ENCODE results near the gene PIGZ. TPM values are rescaled to one million over a fixed set of nuclear protein-coding genes. Genes with fewer than 3 reads are reported as not detected.

The PIGZ gene
- total and polyA plus RNA-seq, 2 experiments from 2014 or later: 18.0 to 32.6 TPM

- Histone ChIP-seq H3K9me3 (ENCODE audit: low read depth) (no peaks in the 10 kb centered on the region), H3K4me3 (peak overlapping the region; percentile 82), H3K9me2 (replicated peaks; ENCODE audit: insufficient read depth) (no peaks in the 10 kb centered on the region), H3K27me3 (no peaks in the 10 kb centered on the region), H3K79me2 (no peaks in the 10 kb centered on the region), H4K20me1 (ENCODE audit: insufficient read depth, poor library complexity, severe bottlenecking) (no peaks in the 10 kb centered on the region), H3K36me3 (replicated peaks; ENCODE audit: insufficient read depth, low read depth) (no peaks in the 10 kb centered on the region), H3K4me1 (ENCODE audit: insufficient read depth) (peaks cover 13% of the 10 kb centered on the region), H3K4me2 (peak overlapping the region; percentile 99), H3K27ac (peak overlapping the region; percentile 91), H2AFZ (peak overlapping the region; percentile 88)
- DNase-seq (ENCODE audit: low spot score): peak; percentile 95
- TF ChIP-seq EZH2phosphoT487 (IDR thresholded peaks at IDR 0.05; ENCODE audit: low read depth, severe bottlenecking, unreplicated experiment): no peak
- TF ChIP-seq, protein P1, sequence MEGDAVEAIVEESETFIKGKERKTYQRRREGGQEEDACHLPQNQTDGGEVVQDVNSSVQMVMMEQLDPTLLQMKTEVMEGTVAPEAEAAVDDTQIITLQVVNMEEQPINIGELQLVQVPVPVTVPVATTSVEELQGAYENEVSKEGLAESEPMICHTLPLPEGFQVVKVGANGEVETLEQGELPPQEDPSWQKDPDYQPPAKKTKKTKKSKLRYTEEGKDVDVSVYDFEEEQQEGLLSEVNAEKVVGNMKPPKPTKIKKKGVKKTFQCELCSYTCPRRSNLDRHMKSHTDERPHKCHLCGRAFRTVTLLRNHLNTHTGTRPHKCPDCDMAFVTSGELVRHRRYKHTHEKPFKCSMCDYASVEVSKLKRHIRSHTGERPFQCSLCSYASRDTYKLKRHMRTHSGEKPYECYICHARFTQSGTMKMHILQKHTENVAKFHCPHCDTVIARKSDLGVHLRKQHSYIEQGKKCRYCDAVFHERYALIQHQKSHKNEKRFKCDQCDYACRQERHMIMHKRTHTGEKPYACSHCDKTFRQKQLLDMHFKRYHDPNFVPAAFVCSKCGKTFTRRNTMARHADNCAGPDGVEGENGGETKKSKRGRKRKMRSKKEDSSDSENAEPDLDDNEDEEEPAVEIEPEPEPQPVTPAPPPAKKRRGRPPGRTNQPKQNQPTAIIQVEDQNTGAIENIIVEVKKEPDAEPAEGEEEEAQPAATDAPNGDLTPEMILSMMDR (IDR thresholded peaks at IDR 0.05; ENCODE audit: poor library complexity): peak; percentile 60
- WGBS (ENCODE audit: low lambda C conversion rate, missing lambda C conversion rate): 1% methylated on average over 14 of the region's 113 CpGs
These were observed 34.2 kb upstream of the PIGZ start for GRCh38 chr3:197002701-197003454.

DNA sequence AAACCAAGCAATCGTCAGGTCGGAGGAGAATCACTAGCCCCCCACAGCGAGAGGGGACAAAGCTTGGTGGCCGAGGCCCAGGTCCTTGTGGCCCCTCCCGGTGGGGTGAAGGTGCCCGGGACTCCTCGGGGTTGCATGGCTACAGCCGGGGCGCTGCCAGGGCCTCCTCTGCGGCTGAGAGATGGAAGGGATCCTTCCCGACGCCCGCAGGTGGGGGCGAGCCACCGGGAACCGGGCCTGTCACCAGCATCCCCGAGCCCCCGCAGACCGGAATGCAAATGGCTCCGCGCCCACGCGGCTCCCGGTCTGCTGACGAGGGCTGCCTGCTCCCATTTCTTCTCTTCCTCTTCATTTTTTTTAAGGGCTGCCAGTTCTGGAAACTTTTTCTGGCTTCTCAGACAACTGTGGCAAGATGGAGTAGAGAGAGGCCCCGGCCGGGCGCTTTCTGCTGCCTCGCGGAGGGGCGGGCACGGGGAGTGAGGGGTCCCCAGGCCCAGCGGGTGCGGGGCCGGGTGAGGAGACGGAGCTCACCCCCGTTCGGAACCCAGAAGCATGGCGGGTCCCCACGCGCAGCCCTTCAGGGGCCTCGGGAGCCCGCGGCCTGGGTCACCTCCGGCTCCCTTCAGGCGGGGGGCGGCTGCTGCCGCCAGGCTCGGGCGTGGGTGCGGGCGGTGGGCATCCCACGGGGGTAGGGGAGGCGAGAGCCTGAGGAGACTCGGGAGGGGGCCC lies 33.5 kb upstream of the PIGZ start:
- TF ChIP-seq EZH2 (IDR thresholded peaks at IDR 0.05; ENCODE audit: borderline replicate concordance) (no peak), EZH2phosphoT487 (IDR thresholded peaks at IDR 0.05; ENCODE audit: low read depth, severe bottlenecking, unreplicated experiment) (no peak)
- TF ChIP-seq, protein P1 (IDR thresholded peaks at IDR 0.05; ENCODE audit: poor library complexity): no peak
- no peak overlapping the region for H3K4me3 ChIP-seq
- H3K79me2 ChIP-seq: no peaks in the 10 kb centered on the region
- H3K27ac ChIP-seq: peak overlapping the region; percentile 81
- peak overlapping the region; percentile 83 for H2AFZ ChIP-seq
- peak overlapping the region; percentile 99 for H3K4me2 ChIP-seq
- H3K9me3 ChIP-seq (ENCODE audit: low read depth): no peaks in the 10 kb centered on the region
- 80% methylated on average over 37 of the region's 55 CpGs for WGBS (ENCODE audit: low lambda C conversion rate, missing lambda C conversion rate)
- no peaks in the 10 kb centered on the region for H4K20me1 ChIP-seq (ENCODE audit: insufficient read depth, poor library complexity, severe bottlenecking)
- DNase-seq (ENCODE audit: low spot score): no peak
- H3K36me3 ChIP-seq (replicated peaks; ENCODE audit: insufficient read depth, low read depth): no peaks in the 10 kb centered on the region
- H3K4me1 ChIP-seq (ENCODE audit: insufficient read depth): peaks cover 13% of the 10 kb centered on the region
- H3K9me2 ChIP-seq (replicated peaks; ENCODE audit: insufficient read depth): no peaks in the 10 kb centered on the region
- H3K27me3 ChIP-seq: no peaks in the 10 kb centered on the region

- Histone ChIP-seq H4K20me1 (ENCODE audit: insufficient read depth, poor library complexity, severe bottlenecking) (no peaks in the 10 kb centered on the region), H3K9me3 (ENCODE audit: low read depth) (no peaks in the 10 kb centered on the region), H3K4me2 (no peak overlapping the region), H3K27ac (no peak overlapping the region), H3K36me3 (replicated peaks; ENCODE audit: insufficient read depth, low read depth) (no peaks in the 10 kb centered on the region), H3K4me1 (ENCODE audit: insufficient read depth) (peaks cover 13% of the 10 kb centered on the region), H3K9me2 (replicated peaks; ENCODE audit: insufficient read depth) (no peaks in the 10 kb centered on the region), H2AFZ (no peak overlapping the region), H3K4me3 (no peak overlapping the region), H3K79me2 (no peaks in the 10 kb centered on the region), H3K27me3 (no peaks in the 10 kb centered on the region)
- DNase-seq (ENCODE audit: low spot score): no peak
- 96% methylated on average over 20 of the region's 20 CpGs for whole genome bisulfite sequencing (ENCODE audit: low lambda C conversion rate, missing lambda C conversion rate)
- TF ChIP-seq EZH2 (IDR thresholded peaks at IDR 0.05; ENCODE audit: borderline replicate concordance) (no peak), EZH2phosphoT487 (IDR thresholded peaks at IDR 0.05; ENCODE audit: low read depth, severe bottlenecking, unreplicated experiment) (no peak)
- TF ChIP-seq, protein P1 (IDR thresholded peaks at IDR 0.05; ENCODE audit: poor library complexity): no peak
These were observed 32.7 kb upstream of the PIGZ start for GRCh38 chr3:197001106-197001971.

All from hepatocyte (in vitro differentiated cells).